Neural progenitor cell (in vitro differentiated cells): ENCODE results near the gene GDI2. TPM values are rescaled to one million over a fixed set of nuclear protein-coding genes. Genes with fewer than 3 reads are reported as not detected.

Experiments
- DNase-seq: peaks from one replicate; pipeline ENCODE4 v3.0.0-alpha.2; 2016; ENCODE audit warnings: low spot score
- H2AFZ ChIP-seq: fragments of 200-600 bp; sonication (generic); replicated peaks from 2 replicates; pipeline ENCODE4 v1.6.1; 2016; ENCODE audit warnings: antibody characterized with exemption
- H3F3A ChIP-seq: fragments of 200-600 bp; sonication (generic); 2 replicates; pipeline ENCODE4 v1.6.1; 2016; ENCODE audit warnings: antibody characterized with exemption, low read depth
- H3K27ac ChIP-seq: fragments of 200-600 bp; sonication (generic); 2 replicates; pipeline ENCODE4 v1.5.1; 2016; ENCODE audit warnings: mild to moderate bottlenecking
- H3K27me3 ChIP-seq: fragments of 200-600 bp; sonication (generic); 2 replicates; pipeline ENCODE4 v1.6.1; 2016; ENCODE audit warnings: mild to moderate bottlenecking, moderate library complexity
- H3K36me3 ChIP-seq: fragments of 200-600 bp; sonication (generic); 2 replicates; pipeline ENCODE4 v1.5.1; 2016
- H3K4me1 ChIP-seq: fragments of 200-600 bp; sonication (generic); 2 replicates; pipeline ENCODE4 v1.6.1; 2016; ENCODE audit warnings: mixed run types
- H3K4me2 ChIP-seq: fragments of 200-600 bp; sonication (generic); 2 replicates; pipeline ENCODE4 v1.6.1; 2016
- H3K4me3 ChIP-seq: fragments of 200-600 bp; sonication (generic); 2 replicates; pipeline ENCODE4 v1.5.1; 2016
- H3K79me2 ChIP-seq: fragments of 200-600 bp; sonication (generic); 2 replicates; pipeline ENCODE4 v1.6.1; 2016; ENCODE audit warnings: low read depth
- H3K9ac ChIP-seq: fragments of 200-600 bp; sonication (generic); 2 replicates; pipeline ENCODE4 v1.6.1; 2016
- H3K9me3 ChIP-seq: fragments of 200-600 bp; sonication (generic); 2 replicates; pipeline ENCODE4 v1.5.1; 2016; ENCODE audit warnings: low read depth
- H4K20me1 ChIP-seq: fragments of 200-600 bp; sonication (generic); 2 replicates; pipeline ENCODE4 v1.6.1; 2016; ENCODE audit warnings: low read depth
- H3K27ac Mint-ChIP-seq: 3 replicates; pipeline ENCODE4 v1.8.0; 2021; ENCODE audit warnings: mixed read lengths
- H3K27me3 Mint-ChIP-seq: 2 replicates; pipeline ENCODE4 v1.8.0; 2022; ENCODE audit warnings: low read depth, mild to moderate bottlenecking, inconsistent platforms, moderate library complexity, mixed read lengths; ENCODE audit not compliant: insufficient read depth
- H3K36me3 Mint-ChIP-seq: 3 replicates; pipeline ENCODE4 v1.8.0; 2021; ENCODE audit warnings: mixed read lengths
- H3K4me1 Mint-ChIP-seq: 3 replicates; pipeline ENCODE4 v1.8.0; 2021; ENCODE audit warnings: mixed read lengths
- H3K4me3 Mint-ChIP-seq: 3 replicates; pipeline ENCODE4 v1.8.0; 2021; ENCODE audit warnings: mild to moderate bottlenecking, moderate library complexity, mixed read lengths
- H3K9me3 Mint-ChIP-seq: 3 replicates; pipeline ENCODE4 v1.8.0; 2020; ENCODE audit warnings: mixed read lengths
- EZH2 ChIP-seq: fragments of 200-600 bp; sonication (generic); IDR thresholded peaks from 2 replicates; pipeline ENCODE4 v1.6.1; 2017; ENCODE audit warnings: antibody characterized with exemption, mild to moderate bottlenecking, moderate library complexity
- EZH2phosphoT487 ChIP-seq: fragments of 200-600 bp; sonication (generic); IDR thresholded peaks from 2 replicates; pipeline ENCODE4 v1.6.1; 2017; ENCODE audit warnings: antibody characterized with exemption
- total RNA-seq: library from RNA; depleted of rRNA; stranded (reverse); fragments of >200 nt; gene quantifications from 2 replicates; pipeline ENCODE4 v1.2.3, GENCODE V29; 2015; ENCODE audit warnings: low replicate concordance
- TF ChIP-seq, protein P1 (sequence below): fragments of 200-600 bp; sonication (generic); IDR thresholded peaks from 2 replicates; pipeline ENCODE4 v1.5.1; 2017; ENCODE audit warnings: antibody characterized with exemption, mild to moderate bottlenecking

GDI2 gene
- total RNA-seq, 1 donor from 2014 or later: 592 TPM

DNA sequence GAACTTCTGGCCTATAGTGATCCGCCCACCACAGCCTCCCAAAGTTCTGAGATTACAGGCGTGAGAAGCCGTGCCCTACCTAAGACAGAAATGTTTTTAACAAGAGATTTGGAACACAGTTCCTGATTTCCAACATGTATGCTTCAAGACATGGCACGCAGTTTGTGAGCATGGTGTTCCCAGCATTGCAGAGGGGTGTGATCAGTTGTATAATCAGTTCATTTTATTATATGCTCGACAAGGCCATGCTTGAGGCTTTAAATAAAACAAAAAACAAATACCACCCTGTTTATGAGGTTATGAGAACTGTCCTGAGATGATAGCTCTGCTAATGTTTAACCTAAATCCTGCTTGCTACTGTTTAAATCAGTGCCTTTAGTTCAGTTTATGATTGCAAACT lies 68.4 kb downstream of the GDI2 start:
- Histone ChIP-seq H3K4me3 (no peak overlapping the region), H4K20me1 (no peaks in the 10 kb centered on the region), H3K4me1 (peaks cover 17% of the 10 kb centered on the region), H3K9me3 (no peaks in the 10 kb centered on the region), H3K9ac (no peak overlapping the region), H3K27ac (no peak overlapping the region), H3K27me3 (no peaks in the 10 kb centered on the region), H3K79me2 (no peaks in the 10 kb centered on the region), H3K4me2 (no peak overlapping the region), H3K36me3 (no peaks in the 10 kb centered on the region), H2AFZ (no peak overlapping the region), H3F3A (peaks cover 15% of the 10 kb centered on the region)
- Mint-ChIP-seq H3K27me3 (peaks cover 4% of the 10 kb centered on the region), H3K9me3 (no peaks in the 10 kb centered on the region), H3K4me1 (no peaks in the 10 kb centered on the region), H3K27ac (no peak overlapping the region), H3K4me3 (no peak overlapping the region), H3K36me3 (peaks cover 32% of the 10 kb centered on the region)
- DNase-seq: no peak
- TF ChIP-seq EZH2 (no peak), EZH2phosphoT487 (no peak)
- TF ChIP-seq, protein P1, sequence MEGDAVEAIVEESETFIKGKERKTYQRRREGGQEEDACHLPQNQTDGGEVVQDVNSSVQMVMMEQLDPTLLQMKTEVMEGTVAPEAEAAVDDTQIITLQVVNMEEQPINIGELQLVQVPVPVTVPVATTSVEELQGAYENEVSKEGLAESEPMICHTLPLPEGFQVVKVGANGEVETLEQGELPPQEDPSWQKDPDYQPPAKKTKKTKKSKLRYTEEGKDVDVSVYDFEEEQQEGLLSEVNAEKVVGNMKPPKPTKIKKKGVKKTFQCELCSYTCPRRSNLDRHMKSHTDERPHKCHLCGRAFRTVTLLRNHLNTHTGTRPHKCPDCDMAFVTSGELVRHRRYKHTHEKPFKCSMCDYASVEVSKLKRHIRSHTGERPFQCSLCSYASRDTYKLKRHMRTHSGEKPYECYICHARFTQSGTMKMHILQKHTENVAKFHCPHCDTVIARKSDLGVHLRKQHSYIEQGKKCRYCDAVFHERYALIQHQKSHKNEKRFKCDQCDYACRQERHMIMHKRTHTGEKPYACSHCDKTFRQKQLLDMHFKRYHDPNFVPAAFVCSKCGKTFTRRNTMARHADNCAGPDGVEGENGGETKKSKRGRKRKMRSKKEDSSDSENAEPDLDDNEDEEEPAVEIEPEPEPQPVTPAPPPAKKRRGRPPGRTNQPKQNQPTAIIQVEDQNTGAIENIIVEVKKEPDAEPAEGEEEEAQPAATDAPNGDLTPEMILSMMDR: no peak

DNA sequence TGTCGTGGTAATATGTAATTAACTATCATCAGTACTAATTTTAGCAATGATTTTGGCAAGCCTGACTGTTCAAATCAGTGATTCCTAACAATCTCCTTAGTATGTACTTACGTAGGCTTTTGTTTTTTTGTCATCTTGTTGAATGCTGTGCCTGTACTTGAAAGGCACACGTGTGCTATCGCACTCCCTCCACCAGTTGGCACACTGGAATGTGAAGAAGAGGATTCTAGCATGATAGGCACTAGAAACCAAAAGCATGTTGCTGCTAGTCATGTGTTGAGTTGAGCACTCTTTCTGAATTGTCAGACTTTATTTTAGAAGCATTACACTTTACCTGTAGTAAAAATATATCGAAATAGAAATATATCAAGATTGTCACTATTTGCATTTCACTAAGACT lies 69.5 kb downstream of the GDI2 start:
- H3K9me3 Mint-ChIP-seq: no peaks in the 10 kb centered on the region
- TF ChIP-seq EZH2phosphoT487: no peak
- TF ChIP-seq, protein P1: no peak
- no peak for TF ChIP-seq EZH2
- H3K27ac Mint-ChIP-seq: no peak overlapping the region
- Histone ChIP-seq H3K9ac (no peak overlapping the region), H3K4me1 (peaks cover 11% of the 10 kb centered on the region), H4K20me1 (no peaks in the 10 kb centered on the region), H3K36me3 (no peaks in the 10 kb centered on the region), H3K27me3 (no peaks in the 10 kb centered on the region), H3F3A (peaks cover 13% of the 10 kb centered on the region), H3K79me2 (no peaks in the 10 kb centered on the region), H3K27ac (no peak overlapping the region), H2AFZ (no peak overlapping the region), H3K4me3 (no peak overlapping the region), H3K9me3 (no peaks in the 10 kb centered on the region), H3K4me2 (no peak overlapping the region)
- no peak for DNase-seq
- H3K4me3 Mint-ChIP-seq: no peak overlapping the region
- peaks cover 4% of the 10 kb centered on the region for H3K27me3 Mint-ChIP-seq
- H3K4me1 Mint-ChIP-seq: no peaks in the 10 kb centered on the region
- peaks cover 32% of the 10 kb centered on the region for H3K36me3 Mint-ChIP-seq

DNA sequence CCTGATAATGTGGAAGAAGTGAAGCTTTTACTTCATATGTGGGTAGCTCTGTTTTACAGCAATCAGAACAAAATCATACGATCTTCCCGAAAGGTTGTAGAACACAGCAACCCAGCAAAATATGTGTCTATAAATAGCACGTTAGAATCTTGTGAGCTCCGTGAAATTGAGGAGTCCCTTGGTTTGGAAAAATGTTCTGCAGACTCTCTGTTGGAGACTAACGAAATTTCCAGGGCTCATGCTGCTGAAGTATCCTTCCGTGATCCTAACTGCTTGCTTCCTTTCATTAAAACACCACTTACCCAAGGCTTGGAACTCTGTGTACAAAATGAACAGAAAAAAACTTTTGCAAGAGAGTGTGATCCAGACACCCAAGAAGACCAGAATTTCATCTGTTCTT lies 71.1 kb downstream of the GDI2 start:
- H3K9me3 Mint-ChIP-seq: no peaks in the 10 kb centered on the region
- H3K4me1 Mint-ChIP-seq: peaks cover 6% of the 10 kb centered on the region
- Histone ChIP-seq H3K4me1 (no peaks in the 10 kb centered on the region), H3K9me3 (no peaks in the 10 kb centered on the region), H3K27ac (no peak overlapping the region), H4K20me1 (no peaks in the 10 kb centered on the region), H2AFZ (no peak overlapping the region), H3K27me3 (no peaks in the 10 kb centered on the region), H3F3A (no peaks in the 10 kb centered on the region), H3K4me3 (no peak overlapping the region), H3K4me2 (no peak overlapping the region), H3K79me2 (peaks cover 9% of the 10 kb centered on the region), H3K36me3 (no peaks in the 10 kb centered on the region), H3K9ac (no peak overlapping the region)
- peaks cover 4% of the 10 kb centered on the region for H3K27me3 Mint-ChIP-seq
- H3K36me3 Mint-ChIP-seq: peaks cover 20% of the 10 kb centered on the region
- H3K4me3 Mint-ChIP-seq: no peak overlapping the region
- no peak for DNase-seq
- TF ChIP-seq, protein P1: no peak
- H3K27ac Mint-ChIP-seq: no peak overlapping the region

DNA sequence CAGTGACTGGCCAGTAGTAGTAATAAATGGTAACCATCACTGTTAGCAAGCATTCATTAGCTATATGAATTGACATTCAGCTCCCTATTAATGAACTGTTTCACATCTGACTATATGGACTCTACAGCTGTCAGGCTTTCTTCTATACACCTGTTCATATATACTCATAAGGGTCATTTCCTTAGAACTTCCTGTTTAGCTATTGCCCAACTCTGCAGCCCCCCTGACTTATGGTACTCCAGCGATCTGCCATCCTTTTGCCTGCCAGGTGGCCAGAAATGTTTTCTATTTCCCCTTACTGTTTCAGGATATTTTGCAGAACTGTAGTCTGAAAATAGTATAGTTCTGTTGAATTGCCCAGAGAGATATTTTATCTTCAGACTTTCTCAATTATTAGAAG lies 72.0 kb downstream of the GDI2 start:
- Histone ChIP-seq H3K4me3 (no peak overlapping the region), H2AFZ (no peak overlapping the region), H3K27ac (no peak overlapping the region), H4K20me1 (no peaks in the 10 kb centered on the region), H3K9ac (no peak overlapping the region), H3K36me3 (no peaks in the 10 kb centered on the region), H3K4me1 (no peaks in the 10 kb centered on the region), H3K9me3 (no peaks in the 10 kb centered on the region), H3K79me2 (peaks cover 9% of the 10 kb centered on the region), H3K4me2 (no peak overlapping the region), H3K27me3 (no peaks in the 10 kb centered on the region), H3F3A (no peaks in the 10 kb centered on the region)
- TF ChIP-seq EZH2 (no peak), EZH2phosphoT487 (no peak)
- TF ChIP-seq, protein P1: no peak
- no peaks in the 10 kb centered on the region for H3K9me3 Mint-ChIP-seq
- H3K27ac Mint-ChIP-seq: no peak overlapping the region
- peaks cover 18% of the 10 kb centered on the region for H3K36me3 Mint-ChIP-seq
- no peak for DNase-seq
- peaks cover 2% of the 10 kb centered on the region for H3K27me3 Mint-ChIP-seq
- no peak overlapping the region for H3K4me3 Mint-ChIP-seq
- H3K4me1 Mint-ChIP-seq: peaks cover 7% of the 10 kb centered on the region
